GM21526 (cell line): ENCODE measurements around the gene TBC1D8.

Experiments
- ATAC-seq: cut with Tn5 transposase; IDR thresholded peaks from one replicate; pipeline ENCODE4 v1.9.1; 2021; ENCODE audit warnings: moderate library complexity; ENCODE audit not compliant: unreplicated experiment, low FRiP score

The TBC1D8 gene

DNA sequence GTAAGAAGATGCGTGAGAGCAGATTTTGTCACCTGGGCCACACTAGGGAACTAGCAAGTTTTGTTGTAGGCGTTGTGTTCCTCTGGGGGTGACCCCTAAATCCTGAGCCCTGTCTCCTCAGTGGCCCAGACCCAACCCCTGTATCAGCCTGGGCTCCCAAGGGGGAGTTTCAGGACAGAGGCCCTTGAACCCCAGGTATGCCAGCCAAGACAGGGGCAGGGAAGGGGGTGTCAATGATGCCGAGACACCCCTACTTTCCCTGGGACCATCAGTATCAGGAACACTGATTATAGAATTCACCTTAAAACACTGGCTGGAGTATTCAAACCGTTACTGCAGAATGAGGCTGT lies 188.2 kb downstream of the TBC1D8 start:
- no peak for ATAC-seq

DNA sequence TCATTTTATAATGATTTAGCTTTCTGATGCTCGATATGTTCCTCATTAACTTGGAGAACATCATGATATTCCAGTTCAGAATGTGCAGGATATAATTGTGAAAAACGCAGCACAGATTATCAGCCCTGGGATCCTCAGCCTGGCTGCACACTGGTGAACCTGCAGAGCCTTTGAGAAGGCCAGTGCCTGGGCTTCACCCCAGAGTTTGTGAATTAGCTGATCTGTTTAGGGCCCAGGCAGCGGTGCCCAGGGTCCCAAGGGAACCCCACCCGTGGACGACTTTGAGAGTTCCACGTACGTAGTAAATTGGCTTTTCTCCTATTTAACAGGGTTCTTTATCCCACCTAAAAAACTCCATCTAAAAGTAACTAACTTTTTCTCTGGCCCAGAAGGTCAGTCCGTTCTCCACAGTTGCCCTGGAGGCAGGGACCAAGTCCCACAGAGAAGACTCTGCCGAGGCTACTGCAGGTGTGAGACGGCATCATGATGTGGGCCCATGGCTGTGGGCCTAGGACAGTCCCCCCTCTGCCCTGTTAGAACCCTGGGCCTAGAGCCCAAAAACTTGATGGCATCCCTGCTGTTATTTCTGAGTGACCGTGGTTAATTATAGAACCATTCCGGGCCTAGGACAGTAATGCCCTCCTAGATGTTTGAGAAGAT lies 188.7 kb downstream of the TBC1D8 start:
- ATAC-seq, result no peak

DNA sequence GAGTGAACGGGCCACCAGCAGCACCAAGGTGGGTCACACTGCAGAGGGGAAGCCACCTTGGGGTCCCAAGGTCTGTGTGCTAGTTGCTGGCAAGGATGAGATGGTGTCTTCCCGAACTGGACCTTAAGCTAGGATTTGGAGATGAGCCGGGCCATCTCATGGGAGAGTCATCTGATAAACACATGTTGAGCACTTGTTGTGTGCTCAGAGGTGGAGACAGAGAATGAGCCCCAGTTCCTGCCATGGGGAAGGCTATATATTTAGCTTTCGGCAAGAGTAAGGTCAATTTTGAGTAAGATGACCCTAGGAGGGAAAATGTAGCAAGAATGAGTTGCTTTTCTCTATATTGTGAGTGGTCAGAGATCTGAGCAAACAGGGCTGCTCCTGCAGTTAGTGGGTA lies 190.5 kb downstream of the TBC1D8 start:
- ATAC-seq, result no peak

DNA sequence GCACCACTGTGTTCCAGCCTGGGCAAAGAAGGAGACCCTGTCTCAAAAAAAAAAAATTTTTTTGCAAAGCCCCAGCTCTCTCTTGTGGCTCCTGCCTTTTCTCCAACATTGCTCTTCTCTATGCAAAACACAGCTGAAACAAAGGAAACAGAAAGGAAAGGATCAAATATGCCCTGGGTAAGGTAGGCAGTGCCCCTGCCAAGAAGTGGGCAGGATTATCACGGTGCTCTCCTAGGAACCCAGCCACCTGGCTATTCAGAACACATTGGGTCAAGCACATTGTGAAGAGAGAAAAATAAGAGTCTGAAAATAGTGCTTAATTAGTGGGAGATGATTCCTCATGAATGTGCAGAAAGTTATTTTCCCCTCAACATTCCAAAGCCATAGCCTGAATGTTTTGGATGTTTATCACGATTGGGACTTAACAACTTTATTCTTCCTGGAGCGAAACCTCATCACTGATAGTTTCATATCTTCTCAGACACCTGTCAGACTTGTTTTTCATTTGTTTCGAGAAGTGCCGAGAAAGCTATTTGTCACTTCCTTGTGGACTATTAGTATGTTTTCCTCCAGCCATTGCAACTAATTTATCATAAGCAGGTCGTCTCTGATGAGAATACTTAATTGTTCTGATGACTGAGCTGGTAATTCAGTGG lies 191.8 kb downstream of the TBC1D8 start:
- no peak for ATAC-seq

DNA sequence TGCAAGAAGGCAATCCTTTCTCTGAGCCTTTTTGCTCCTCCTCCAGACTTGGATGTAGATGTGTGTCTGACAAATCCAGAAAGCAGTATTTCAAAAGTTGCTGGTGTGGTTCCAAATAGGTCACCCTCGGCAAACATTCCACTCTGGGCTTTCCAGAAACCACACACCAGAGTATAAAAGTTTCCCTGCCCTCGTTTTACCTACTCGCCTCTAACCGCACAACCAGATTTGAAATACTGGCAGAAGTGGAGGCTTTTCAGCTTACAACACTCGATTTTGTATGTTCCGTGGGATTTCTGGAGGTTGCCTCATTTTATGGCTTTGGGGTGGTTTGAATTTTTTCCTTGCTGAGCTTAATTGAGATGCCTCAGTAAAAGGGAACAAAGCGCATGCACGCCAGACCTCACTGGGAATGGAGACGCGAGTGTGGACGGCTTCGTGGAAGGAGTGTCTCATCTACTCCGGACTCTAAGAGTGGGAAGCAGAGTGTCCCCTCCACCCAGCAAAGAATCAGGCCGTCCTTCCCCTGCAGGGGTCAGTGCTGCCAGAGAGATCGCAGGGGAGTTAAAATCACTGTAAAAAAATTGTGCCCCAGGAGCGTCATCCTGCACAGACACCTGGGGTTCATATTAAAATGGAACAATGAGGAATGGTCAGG lies 193.1 kb downstream of the TBC1D8 start:
- ATAC-seq, result no peak
